ENCODE data around the gene HLA-DRB1.

DNA sequence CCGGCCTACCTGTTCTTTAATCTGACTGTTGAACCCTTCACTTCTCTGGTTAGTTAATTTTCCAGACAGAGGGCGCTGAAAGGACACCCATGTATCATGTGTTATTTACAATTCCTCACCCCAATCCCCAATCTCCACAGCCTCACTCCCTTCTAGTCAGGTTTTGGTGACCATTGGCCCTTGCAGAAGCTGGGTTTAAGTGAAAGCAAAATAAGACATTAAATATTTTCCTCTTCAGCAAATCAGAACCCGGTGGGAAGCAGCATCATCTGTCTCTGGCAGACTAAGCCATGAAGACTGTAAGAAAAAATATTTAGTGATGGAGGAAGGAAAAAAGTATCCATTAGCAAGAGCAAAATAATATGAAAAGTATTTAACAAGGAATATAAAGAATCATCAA lies 38.2 kb upstream of the HLA-DRB1 start:
- TF ChIP-seq, protein P1, sequence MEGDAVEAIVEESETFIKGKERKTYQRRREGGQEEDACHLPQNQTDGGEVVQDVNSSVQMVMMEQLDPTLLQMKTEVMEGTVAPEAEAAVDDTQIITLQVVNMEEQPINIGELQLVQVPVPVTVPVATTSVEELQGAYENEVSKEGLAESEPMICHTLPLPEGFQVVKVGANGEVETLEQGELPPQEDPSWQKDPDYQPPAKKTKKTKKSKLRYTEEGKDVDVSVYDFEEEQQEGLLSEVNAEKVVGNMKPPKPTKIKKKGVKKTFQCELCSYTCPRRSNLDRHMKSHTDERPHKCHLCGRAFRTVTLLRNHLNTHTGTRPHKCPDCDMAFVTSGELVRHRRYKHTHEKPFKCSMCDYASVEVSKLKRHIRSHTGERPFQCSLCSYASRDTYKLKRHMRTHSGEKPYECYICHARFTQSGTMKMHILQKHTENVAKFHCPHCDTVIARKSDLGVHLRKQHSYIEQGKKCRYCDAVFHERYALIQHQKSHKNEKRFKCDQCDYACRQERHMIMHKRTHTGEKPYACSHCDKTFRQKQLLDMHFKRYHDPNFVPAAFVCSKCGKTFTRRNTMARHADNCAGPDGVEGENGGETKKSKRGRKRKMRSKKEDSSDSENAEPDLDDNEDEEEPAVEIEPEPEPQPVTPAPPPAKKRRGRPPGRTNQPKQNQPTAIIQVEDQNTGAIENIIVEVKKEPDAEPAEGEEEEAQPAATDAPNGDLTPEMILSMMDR (IDR thresholded peaks at IDR 0.05; ENCODE audit: insufficient read depth, low read length, poor library complexity, severe bottlenecking) = no peak
- no peak for TF ChIP-seq EZH2phosphoT487 (conservative IDR thresholded peaks at IDR 0.05; ENCODE audit: low read length)
